IPS-18c (cell line): ENCODE results near the gene SMURF1.

Experiments used
- H3K4me3 ChIP-seq: 2 replicates; pipeline ENCODE4 v1.7.0; 2013; ENCODE audit warnings: low read depth, mild to moderate bottlenecking, low read length, moderate library complexity; ENCODE audit not compliant: insufficient read depth
- H3K9me3 ChIP-seq: one replicate; pipeline ENCODE4 v1.6.1; 2013; ENCODE audit warnings: mild to moderate bottlenecking, low read length, moderate library complexity; ENCODE audit not compliant: control insufficient read depth, insufficient read depth

Gene SMURF1

DNA sequence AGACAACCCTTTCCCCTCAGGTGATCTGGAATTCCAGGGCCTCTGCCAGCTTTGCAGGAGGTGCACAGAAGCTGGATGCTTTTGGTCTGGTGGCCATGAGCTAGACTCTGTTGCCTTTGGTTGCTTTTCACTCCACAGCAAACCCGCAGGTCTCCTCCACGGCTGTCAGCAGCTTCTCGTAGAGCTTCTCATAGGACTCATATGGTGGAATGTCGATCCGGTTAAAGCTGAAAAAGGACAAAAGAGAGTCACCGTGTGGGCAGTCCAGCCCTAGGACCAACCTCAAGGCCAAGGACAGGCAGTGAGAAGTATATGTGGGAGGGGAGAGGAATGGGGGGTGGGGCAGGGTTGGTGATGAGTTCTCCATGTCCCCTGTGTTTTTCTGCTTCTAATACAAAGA is 113.5 kb downstream of the SMURF1 start:
- Histone ChIP-seq H3K4me3 (no peak overlapping the region), H3K9me3 (peaks cover 6% of the 10 kb centered on the region)

DNA sequence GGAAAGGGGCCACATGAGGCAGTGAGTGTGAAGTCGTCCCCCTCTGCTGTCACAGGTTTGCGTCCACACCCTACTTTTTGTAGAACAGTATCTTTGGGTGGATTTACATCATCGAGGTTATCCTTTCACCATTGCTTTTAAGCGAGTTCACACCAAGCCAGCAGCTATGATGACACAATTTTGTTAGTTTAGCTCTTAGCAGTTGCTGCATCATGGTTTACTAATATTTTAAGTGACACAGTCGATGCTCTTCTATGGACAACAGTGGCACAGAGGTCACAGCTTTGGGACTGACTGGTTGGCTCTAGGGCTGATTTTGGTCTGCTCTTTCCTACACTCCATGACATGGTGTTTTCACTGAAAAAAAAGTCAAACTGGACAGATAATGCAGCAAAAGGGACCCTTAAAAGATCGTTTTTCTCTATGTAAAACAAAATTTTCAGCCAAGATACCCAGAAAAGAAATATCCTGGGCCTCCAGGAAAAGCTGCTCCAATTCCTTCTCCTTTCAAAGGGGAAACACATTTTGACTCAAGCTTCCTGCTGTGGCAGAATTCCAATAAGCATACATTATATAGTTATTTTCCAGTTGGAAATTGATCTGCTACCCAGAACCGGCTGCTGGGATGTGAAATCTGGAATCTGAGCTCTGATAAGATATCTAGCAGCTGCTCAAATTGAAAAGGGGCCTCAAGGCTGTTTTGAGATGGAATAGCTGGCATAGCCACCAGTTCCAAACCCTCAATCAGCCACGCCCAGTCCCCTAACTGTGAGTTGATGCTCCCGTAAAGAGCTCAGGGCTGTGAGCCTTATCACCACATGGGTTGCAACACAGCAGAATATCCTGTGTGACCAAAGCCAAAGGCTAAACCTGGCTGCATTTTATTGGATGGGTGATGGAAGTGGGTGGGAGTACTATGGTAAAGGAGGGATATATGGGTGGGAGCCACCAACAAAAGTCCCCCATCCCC is 114.2 kb downstream of the SMURF1 start:
- Histone ChIP-seq H3K9me3 (peaks cover 6% of the 10 kb centered on the region), H3K4me3 (no peak overlapping the region)

DNA sequence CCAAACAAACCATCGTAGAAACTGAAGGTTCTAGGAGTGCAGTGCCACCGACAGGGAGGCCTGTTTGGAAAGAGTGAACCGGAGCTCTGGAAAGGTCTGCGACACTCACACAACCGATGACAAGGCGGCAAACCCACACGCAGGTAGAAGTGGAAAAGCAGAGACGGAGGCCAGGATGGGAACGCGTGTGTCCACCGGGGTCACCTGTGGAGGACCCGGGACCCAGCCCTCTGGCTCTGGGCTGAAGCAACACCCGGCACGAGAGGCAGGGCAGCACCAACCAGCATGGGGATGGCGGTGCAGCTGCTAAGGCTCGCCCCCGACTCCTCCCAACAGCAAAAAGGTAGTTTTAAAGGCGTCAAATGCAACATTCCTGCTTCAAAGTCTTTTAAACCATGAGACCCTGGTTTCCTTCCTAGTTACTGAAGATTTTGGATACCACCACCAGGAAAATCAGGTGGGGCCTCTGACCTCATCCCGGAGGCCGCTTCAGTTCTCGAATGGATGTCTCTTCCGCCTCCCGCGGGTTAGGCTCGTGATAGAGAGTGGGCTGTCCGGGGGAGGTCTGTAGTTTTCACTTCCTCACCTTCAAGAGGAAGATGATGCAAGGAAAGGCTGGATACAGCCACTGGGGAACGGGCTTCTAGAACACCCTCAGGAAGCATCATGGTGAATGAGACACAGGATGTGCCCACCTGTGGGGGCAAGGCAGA is 115.5 kb downstream of the SMURF1 start:
- H3K9me3 ChIP-seq, result peaks cover 6% of the 10 kb centered on the region
- H3K4me3 ChIP-seq, result no peak overlapping the region

DNA sequence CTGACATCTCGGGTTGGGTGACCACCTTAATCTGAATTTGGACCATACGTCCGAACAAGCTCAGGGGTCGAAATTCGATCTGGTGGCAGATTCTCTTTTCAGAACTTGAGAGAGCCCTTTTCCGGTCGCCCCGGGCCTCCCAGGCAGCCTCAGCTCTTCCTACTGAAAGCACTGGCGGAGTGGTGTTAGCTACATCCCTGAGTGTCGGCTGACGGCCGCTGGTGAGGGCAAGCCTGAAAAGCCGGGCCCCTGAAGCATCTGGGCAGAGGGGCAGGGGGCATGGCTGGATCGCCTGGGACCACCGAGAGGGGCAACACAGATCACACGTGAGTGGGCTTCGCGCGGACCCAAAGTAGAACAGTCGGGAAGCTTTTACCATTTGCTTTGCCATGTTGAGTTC is 116.1 kb downstream of the SMURF1 start:
- Histone ChIP-seq H3K9me3 (peaks cover 6% of the 10 kb centered on the region), H3K4me3 (no peak overlapping the region)

DNA sequence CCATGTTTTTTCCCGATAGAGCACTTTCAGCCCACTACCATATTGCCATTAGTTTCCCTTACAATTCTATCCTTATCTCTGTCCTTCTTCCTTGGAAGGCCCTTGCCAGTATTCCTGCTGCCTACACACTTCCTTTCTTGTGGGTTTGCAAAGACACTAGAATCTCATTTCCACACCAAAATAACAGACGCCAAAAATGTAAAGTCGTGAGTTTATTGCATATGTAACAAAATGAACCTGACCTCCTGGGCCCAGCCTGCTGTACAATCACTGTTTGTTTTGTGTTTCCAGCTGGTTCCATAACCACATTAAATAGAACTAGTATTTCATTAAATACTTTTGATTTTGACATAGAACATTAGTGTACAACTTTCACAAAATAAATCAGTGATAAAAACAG is 116.7 kb downstream of the SMURF1 start:
- no peak overlapping the region for H3K4me3 ChIP-seq
- H3K9me3 ChIP-seq, result peaks cover 6% of the 10 kb centered on the region

DNA sequence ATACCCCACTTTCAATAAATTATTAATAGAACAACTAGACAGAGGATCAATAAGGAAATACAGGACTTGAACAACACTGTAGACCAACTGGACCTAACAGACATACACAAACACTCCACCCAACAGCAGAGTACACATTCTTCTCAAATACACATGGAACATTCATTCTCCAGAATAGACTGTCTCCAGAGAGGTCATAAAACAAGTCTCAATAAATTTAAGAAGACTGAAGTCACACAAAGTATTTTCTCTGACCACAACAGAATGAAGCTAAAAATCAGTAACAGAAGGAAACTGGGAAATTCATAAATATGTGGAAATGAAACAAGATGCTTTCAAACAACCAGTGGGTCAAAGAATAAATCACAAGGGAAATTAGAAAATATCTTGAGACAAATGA is 119.8 kb downstream of the SMURF1 start:
- Histone ChIP-seq H3K9me3 (no peaks in the 10 kb centered on the region), H3K4me3 (no peak overlapping the region)

DNA sequence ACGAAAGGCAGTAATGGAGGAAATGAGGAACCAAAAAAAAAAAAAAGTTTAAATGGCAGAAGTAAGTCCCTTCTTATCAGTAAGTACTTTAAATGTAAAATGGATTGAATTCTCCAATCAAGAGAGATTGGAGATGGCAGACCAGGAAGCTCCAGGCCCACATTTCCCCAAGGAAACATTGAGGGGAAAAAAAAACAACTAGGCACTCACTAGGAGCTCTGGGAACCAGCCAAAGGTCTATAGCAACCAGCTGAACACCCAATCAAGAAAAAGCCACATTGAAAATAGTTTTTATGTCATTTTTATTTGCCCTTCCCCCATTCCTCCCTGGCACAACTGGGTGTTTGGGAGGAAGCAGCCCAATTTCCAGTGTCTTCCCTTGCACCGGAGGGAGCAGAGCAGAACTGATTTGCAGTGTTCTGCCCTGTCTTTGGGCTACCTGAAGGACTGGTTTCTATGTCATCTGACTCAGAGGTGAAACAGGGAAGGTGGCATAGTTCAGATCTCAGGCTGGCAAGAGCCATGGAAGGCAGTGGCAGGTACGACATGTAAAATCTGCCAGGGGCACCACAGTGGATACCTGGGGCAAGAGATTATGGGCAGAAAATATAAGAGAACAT is 121.9 kb downstream of the SMURF1 start:
- no peaks in the 10 kb centered on the region for H3K9me3 ChIP-seq
- H3K4me3 ChIP-seq, result no peak overlapping the region

DNA sequence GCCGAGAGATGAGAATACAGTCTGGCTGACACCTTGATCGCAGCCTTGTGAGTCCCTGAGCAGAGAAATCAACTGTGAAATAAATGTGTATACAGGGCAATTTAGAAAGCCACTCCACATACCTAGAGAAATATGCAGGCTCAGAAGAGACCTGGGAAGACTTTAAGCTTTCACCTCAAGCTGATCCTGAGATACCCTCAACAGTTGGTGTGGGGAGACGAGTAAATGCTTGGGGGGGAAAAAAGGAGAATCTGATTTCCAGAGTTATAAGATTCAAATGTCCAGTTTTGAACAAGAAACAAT is 123.5 kb downstream of the SMURF1 start:
- no peaks in the 10 kb centered on the region for H3K9me3 ChIP-seq
- H3K4me3 ChIP-seq, result no peak overlapping the region

DNA sequence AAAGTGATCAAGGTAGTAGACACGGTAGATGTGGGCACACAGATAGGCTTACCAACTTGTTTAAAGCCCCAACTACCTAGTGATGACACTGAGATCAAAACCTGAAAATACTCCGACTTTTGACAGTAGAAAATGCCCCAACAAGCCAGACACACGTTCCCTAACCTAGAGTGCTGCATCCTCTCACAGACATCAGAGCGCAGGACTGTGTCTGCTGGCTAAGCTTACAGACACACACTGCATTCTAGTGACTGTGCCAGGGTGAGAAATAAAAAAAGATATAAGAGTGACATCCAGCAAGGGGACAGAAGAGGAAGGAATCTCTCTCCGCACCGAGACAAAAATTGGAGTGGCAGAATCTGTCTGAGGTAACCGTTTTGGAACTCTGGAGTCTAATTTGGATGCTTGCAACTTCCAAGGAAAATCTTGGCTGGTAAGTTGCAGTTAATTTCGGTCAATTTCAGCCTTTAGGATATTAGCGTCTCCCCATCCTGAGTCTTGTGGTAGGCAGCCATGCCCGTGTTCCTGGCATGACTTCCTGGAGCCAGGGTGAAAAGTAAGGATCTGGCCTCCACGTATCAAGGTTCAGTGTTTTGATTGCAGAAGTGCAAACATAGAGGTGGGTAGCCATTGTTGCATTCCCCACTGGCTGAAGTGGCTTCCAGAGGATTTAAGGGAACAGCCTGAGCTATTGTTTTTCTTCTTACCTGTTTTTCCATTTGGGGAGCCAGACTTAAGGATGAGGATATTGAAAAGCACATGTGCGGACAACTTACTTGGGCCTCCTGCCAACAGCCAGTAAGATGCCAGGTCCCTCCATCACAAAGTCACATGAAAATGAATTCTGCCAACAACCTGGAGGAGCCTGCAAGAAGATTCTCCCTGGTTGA is 124.1 kb downstream of the SMURF1 start:
- no peak overlapping the region for H3K4me3 ChIP-seq
- H3K9me3 ChIP-seq, result no peaks in the 10 kb centered on the region

DNA sequence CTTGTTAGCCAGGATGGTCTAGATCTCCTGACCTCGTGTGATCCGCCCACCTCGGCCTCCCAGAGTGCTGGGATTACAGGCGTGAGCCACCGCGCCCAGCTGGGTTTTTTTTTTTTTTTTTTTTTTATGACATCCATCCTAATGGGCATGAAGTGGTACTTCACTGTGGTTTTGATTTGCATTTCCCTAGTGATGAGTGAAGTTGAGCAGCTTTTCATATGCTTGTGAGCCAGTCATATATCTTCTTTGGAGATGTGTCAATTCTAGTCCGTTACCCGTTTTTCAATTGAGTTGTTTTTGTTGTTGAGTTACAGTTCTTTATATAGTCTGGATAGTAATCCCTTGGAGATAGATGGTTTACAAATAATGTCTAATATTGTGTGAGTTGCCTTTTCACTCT is 127.7 kb downstream of the SMURF1 start:
- H3K9me3 ChIP-seq, result no peaks in the 10 kb centered on the region
- no peak overlapping the region for H3K4me3 ChIP-seq

DNA sequence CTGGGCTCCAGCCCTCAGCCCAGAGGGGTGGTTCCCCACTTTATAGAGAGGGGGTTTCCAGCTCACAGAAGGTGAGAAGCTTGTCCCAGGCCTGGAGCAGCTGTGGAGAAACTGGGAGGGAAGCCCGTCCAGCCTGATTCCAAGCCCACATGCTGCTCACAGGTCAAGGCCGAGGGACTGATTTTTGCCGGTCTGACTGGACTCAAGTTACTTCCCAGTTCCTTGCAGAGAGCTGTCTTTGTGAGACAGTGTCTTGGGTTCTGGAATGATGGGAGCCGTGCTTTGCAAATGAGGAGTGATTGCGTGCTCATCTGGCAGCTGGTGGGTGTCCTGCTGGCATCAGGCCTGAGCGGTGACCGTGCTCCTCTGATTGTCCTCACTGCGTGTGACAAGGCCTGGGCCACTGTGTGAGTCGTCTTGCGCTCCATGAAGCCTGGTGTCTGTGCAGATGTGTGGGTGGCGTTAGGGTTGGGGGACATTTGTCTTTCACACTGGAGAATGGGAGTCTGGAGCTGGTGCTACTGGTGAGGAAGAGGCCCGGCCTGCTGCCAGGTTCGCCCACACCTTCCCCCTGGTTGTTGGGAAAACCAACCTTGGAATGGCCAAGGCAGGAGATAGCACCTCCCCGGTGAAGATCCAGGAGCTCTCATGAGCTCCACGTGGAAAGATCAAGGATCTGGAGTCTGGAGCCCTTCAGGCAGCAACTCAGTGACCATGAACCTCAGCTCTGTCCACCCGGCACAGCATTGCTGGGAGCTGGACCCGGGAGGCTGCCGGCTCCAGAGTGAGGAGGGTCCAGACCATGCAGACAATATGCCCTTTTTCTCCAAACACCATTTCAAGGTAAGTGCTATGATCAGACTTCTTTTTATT is 129.6 kb downstream of the SMURF1 start:
- H3K4me3 ChIP-seq, result no peak overlapping the region

DNA sequence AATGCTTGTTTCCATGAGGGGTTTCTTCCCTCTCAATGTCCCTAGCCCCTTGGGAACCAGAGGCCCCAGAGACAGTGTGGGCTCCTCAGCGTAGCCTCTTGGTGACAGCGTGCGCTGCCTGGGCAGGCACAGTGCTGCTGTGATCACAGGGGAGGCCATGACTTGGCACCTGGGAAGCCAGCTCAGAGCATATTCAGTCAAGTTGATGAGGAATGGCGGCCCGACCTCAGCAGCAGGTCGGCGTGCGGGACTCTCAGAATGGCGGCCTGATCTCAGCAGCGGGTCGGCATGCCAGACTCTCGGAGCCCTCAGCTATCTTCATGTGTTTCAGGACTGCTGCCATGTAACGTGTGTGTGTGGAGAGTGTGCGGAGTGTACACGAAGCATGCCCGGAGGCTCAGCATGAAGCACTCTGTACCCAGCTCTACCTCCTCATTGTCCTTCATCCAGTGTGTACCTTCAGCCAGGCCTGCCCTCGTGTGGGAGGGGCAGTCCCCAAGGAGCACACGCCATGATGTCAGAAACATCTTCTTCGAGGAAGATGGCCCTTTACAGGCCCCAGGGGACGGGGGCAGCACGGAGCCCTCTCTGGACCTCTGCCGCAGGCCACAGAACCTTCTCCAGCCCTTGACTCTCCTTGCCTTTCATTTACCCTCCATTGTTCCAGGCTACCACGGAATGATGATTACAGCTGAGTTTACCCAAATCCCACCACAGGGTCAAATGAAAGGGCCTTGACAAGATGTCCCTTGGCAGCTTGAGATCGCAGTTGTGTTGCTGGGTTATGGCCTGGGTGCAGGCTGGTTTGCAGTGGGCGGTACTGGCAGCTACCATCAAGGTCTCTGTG is 130.4 kb downstream of the SMURF1 start:
- Histone ChIP-seq H3K4me3 (no peak overlapping the region), H3K9me3 (no peaks in the 10 kb centered on the region)

More for the DNA sequence above, 129.6 kb downstream of the SMURF1 start:
- no peaks in the 10 kb centered on the region for H3K9me3 ChIP-seq

DNA sequence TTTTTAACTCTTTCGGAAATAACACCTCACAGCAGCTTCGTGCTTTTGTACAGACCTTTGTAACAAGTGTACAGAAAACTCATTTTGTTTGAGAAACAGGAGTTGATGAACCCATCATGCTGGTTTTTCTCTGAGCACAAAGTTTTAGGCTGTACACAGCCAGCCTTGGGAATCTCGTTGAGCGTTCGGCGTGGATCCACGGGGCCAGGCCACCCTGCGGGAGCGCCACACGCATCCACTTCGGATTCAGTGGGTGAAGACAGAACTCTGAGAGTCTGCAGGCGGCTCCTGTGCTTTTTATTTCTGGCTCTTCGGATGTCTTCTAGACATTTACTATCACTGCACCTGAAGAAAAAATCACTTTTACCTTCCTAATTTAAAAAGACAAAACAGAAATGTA is 131.2 kb downstream of the SMURF1 start:
- H3K9me3 ChIP-seq, result no peaks in the 10 kb centered on the region
- no peak overlapping the region for H3K4me3 ChIP-seq

DNA sequence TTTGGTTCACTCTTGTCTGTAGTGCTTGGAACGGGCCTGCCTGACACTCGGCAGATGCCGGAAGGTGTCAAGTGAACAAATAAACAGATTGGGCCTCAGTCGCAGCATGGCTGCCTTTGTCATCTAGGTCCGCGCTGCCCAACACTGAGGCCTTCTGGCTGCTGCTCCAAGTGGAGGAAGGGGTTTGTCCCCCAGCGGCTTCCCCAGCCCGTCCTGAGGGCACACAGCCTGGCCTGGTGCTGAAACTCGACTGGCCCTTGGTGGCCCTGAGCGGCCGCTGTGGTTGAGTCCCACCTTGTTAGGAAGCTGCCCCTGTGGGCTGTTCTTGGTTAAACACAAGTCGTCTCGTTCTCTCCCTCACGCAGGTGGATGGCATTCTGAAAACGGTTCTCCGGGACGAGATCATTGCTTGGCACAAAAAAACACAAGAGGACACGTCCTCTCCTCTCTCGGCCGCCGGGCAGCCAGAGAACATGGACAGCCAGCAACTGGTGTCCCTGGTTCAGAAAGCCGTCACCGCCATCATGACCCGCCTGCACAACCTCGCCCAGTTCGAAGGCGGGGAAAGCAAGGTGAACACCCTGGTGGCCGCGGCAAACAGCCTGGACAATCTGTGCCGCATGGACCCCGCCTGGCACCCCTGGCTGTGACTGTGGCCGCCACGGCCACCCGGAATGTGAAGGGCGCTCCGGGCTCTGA is 132.1 kb downstream of the SMURF1 start:
- no peaks in the 10 kb centered on the region for H3K9me3 ChIP-seq
- H3K4me3 ChIP-seq, result no peak overlapping the region

DNA sequence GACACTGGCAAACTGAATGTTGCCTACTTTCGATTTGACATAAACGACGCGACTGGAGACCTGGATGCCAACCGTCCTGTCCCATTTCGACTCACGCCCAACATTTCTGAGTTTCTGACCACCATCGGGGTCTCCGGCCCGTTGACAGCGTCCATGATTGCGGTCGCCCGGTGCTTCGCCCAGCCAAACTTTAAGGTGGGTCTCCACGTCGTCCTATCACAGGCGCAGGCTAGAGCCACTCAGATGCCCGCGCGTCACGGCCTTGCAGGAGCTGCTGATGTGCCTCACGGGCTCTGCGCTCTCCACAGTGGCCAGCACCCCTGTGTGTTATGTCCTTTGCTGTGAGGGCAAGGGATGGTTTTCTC is 132.6 kb downstream of the SMURF1 start:
- H3K9me3 ChIP-seq, result no peaks in the 10 kb centered on the region
- H3K4me3 ChIP-seq, result no peak overlapping the region
